Measurements from ENCODE around the gene GLT8D2.

GLT8D2 gene

GRCh38 chr12:103944964-103945363 lies 105.0 kb downstream of the GLT8D2 start:
- no peak for DNase-seq
